Stimulated activated naive CD8-positive, alpha-beta T cell treated with anti-CD3 and anti-CD28 coated beads, Interleukin-15, amount 100 ng/mL, for 72 hours (primary cell): ENCODE results near the gene APOOL.

Experiments used
- ATAC-seq: fragments of 150-1000 bp; cut with Tn5 transposase; 2 replicates; pipeline ENCODE4 v1.10.0; 2021; ENCODE audit warnings: mild to moderate bottlenecking, moderate library complexity
- DNase-seq, 2 donors: peaks; one replicate each; pipeline ENCODE4 v3.0.0; 2021 to 2022
- H3K27ac Mint-ChIP-seq, 2 donors: one replicate each; pipeline ENCODE4 v1.8.0; 2022; ENCODE audit warnings: mild to moderate bottlenecking in 2 of 2, mixed read lengths in 2 of 2, moderate library complexity in 2 of 2
- H3K27me3 Mint-ChIP-seq: one replicate; pipeline ENCODE4 v1.8.0; 2022; ENCODE audit warnings: mixed read lengths
- H3K4me1 Mint-ChIP-seq: one replicate; pipeline ENCODE4 v1.8.0; 2022; ENCODE audit warnings: mild to moderate bottlenecking, mixed read lengths
- H3K4me3 Mint-ChIP-seq, 2 donors: one replicate each; pipeline ENCODE4 v1.8.0; 2022; ENCODE audit warnings: mild to moderate bottlenecking in 2 of 2, mixed read lengths in 2 of 2, moderate library complexity in 1 of 2
- H3K9me3 Mint-ChIP-seq, 2 donors: one replicate each; pipeline ENCODE4 v1.8.0; 2022; ENCODE audit warnings: mixed read lengths in 2 of 2

Gene APOOL

GRCh38 chrX:85115252-85115651 is 111.6 kb downstream of the APOOL start:
- no peaks in the 10 kb centered on the region for H3K4me1 Mint-ChIP-seq
- H3K9me3 Mint-ChIP-seq, result no peaks in the 10 kb centered on the region
- no peak for DNase-seq
- no peaks in the 10 kb centered on the region for H3K27me3 Mint-ChIP-seq
- no peak overlapping the region for H3K4me3 Mint-ChIP-seq
- H3K27ac Mint-ChIP-seq, result no peak overlapping the region
- ATAC-seq, result no peak

GRCh38 chrX:85136409-85136808 is 132.7 kb downstream of the APOOL start:
- ATAC-seq (no peak), DNase-seq (no peak)
- Mint-ChIP-seq H3K4me3 (no peak overlapping the region), H3K9me3 (peaks cover 5 to 7% of the 10 kb centered on the region in 2 donors), H3K4me1 (no peaks in the 10 kb centered on the region), H3K27me3 (no peaks in the 10 kb centered on the region), H3K27ac (no peak overlapping the region)

- ATAC-seq, result no peak
- Mint-ChIP-seq H3K27me3 (no peaks in the 10 kb centered on the region), H3K4me3 (no peak overlapping the region), H3K27ac (no peak overlapping the region), H3K4me1 (no peaks in the 10 kb centered on the region), H3K9me3 (peaks cover 3 to 5% of the 10 kb centered on the region in 2 donors)
- no peak for DNase-seq
Observed at GRCh38 chrX:85139422-85139821, 135.7 kb downstream of the APOOL start.

DNA sequence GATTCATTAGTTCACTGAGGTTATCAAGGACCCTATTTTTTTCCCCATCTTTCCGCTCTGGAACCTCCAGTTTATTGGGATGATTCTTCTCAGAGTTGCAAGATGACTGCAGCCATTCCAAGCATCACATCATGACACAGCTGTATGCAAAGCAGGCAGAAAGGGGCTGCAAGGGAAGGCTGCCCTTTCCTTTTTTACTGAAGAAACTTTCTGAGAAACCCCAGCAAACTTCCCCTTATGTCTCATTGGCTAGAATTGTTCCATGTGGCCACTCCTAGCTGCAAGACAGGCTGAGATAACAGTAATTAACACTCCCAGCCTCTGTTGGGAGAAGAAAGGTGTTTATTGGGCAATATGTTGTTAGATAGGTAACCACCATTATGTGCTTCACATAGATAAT is 137.3 kb downstream of the APOOL start:
- DNase-seq, result no peak
- ATAC-seq, result no peak
- Mint-ChIP-seq H3K9me3 (no peaks in the 10 kb centered on the region), H3K4me3 (no peak overlapping the region), H3K27ac (no peak overlapping the region), H3K27me3 (no peaks in the 10 kb centered on the region), H3K4me1 (no peaks in the 10 kb centered on the region)
